ENCODE measurements around the gene CLEC2D. TPM values are rescaled to one million over a fixed set of nuclear protein-coding genes. Genes with fewer than 3 reads are reported as not detected.
A peak's percentile ranks its signal among the peaks of the same experiment; 100 is the strongest.

CLEC2D gene
- total and polyA plus RNA-seq, 2 donors (not counting 1 experiment from before 2014, with no cell fraction given) = 158 to 426 TPM

- Histone ChIP-seq H3K79me2 (ENCODE audit: control insufficient read depth, insufficient read depth, low read length) (peaks cover 51% of the 10 kb centered on the region), H3K4me1 (ENCODE audit: control insufficient read depth in 2 of 2, insufficient read depth in 2 of 2, low read length in 2 of 2) (peaks cover 81 to 97% of the 10 kb centered on the region in 2 donors), H3K4me3 (ENCODE audit: control extremely low read depth in 1 of 5, extremely low read depth in 1 of 5, insufficient read depth in 1 of 5, low read depth in 2 of 5, low read length in 4 of 5) (no peak overlapping the region), H3K27me3 (replicated peaks in 1 of 4; ENCODE audit: control extremely low read depth in 1 of 4, control insufficient read depth in 3 of 4, insufficient read depth in 4 of 4, low read length in 3 of 4) (no peaks in the 10 kb centered on the region), H3K9ac (ENCODE audit: low read length) (no peak overlapping the region), H2AFZ (ENCODE audit: insufficient read depth, low read depth, low read length, poor library complexity, severe bottlenecking) (no peak overlapping the region), H3K27ac (ENCODE audit: low read length in 2 of 2) (peak overlapping the region; percentile 4 to 91), H3K4me2 (replicated peaks; ENCODE audit: low read depth, low read length, poor library complexity, severe bottlenecking) (peak overlapping the region; percentile 33), H3K9me3 (ENCODE audit: control extremely low read depth in 1 of 3, control insufficient read depth in 2 of 3, insufficient read depth in 1 of 3, low read length in 2 of 3) (peaks cover 0 to 8% (median 0%) of the 10 kb centered on the region in 3 donors), H3K36me3 (replicated peaks in 1 of 2; ENCODE audit: control extremely low read depth in 1 of 2, control insufficient read depth in 1 of 2, extremely low read depth in 1 of 2, insufficient read depth in 2 of 2, low read length in 1 of 2) (no peaks in the 10 kb centered on the region), H4K20me1 (ENCODE audit: control insufficient read depth, insufficient read depth, low read length, poor library complexity, severe bottlenecking) (no peaks in the 10 kb centered on the region)
- Mint-ChIP-seq H3K9me3 (ENCODE audit: insufficient read depth) (no peaks in the 10 kb centered on the region), H3K4me3 (peak overlapping the region; percentile 20), H3K4me1 (peaks cover 89% of the 10 kb centered on the region), H3K27me3 (no peaks in the 10 kb centered on the region), H3K27ac (peak overlapping the region; percentile 80)
- WGBS (ENCODE audit: insufficient coverage) = 78% methylated on average over 1 of the region's 1 CpG
- ChIA-PET POLR2A (no interaction called here), CTCF (interaction anchor here (3.4 kb wide), 1 partner anchor 11 kb away, joined by 28 read pairs; no protein-coding TSS in a partner anchor)
- ATAC-seq (ENCODE audit: low read depth) = no peak
- no peak for DNase-seq
- TF ChIP-seq CTCF (IDR thresholded peaks at IDR 0.05) (no peak), EZH2 (IDR thresholded peaks at IDR 0.05; ENCODE audit: borderline replicate concordance, insufficient read depth, low read depth, low read length, poor library complexity, severe bottlenecking) (no peak)
- intact Hi-C loops (cut with micrococcal nuclease) = loop anchor here (2.0 kb wide), 1 partner anchor 17 kb away; no protein-coding TSS in a partner anchor
Measured at GRCh38 chr12:9719790-9720189, 50.3 kb downstream of the CLEC2D start.

- no peaks in the 10 kb centered on the region for H3K9me3 Mint-ChIP-seq (ENCODE audit: insufficient read depth)
- no peaks in the 10 kb centered on the region for H3K27me3 Mint-ChIP-seq
- peak overlapping the region; percentile 88 to 91 for H3K27ac ChIP-seq (ENCODE audit: low read length in 2 of 2)
- POLR2A ChIA-PET = interaction anchor here (0.7 to 2.5 kb wide), 8 partner anchors 10 to 73 kb away, joined by 3 to 20 read pairs (median 6); partner anchors contain the start of gene CLEC2D
- no peak overlapping the region for H2AFZ ChIP-seq (ENCODE audit: insufficient read depth, low read depth, low read length, poor library complexity, severe bottlenecking)
- H3K4me3 ChIP-seq (ENCODE audit: control extremely low read depth in 1 of 5, extremely low read depth in 1 of 5, insufficient read depth in 1 of 5, low read depth in 2 of 5, low read length in 4 of 5) = peak overlapping the region in 1 of 5 experiments; percentile 43
- CTCF ChIA-PET = interaction anchor here (0.6 to 3.4 kb wide), 24 partner anchors 7 to 87 kb away, joined by 3 to 28 read pairs (median 5); partner anchors contain the start of genes CLEC2D and CLECL1
- peak overlapping the region; percentile 60 for H3K4me3 Mint-ChIP-seq
- ATAC-seq (ENCODE audit: low read depth) (peak; percentile 89), DNase-seq (peak; percentile 85)
- intact Hi-C loops (cut with micrococcal nuclease) = loop anchor here (1.0 to 2.0 kb wide), 3 partner anchors 8 to 15 kb away; no protein-coding TSS in a partner anchor
- H3K4me1 Mint-ChIP-seq = peaks cover 86% of the 10 kb centered on the region
- H3K27ac Mint-ChIP-seq = peak overlapping the region; percentile 85
- peaks cover 0 to 8% (median 0%) of the 10 kb centered on the region in 3 donors for H3K9me3 ChIP-seq (ENCODE audit: control extremely low read depth in 1 of 3, control insufficient read depth in 2 of 3, insufficient read depth in 1 of 3, low read length in 2 of 3)
- H3K9ac ChIP-seq (ENCODE audit: low read length) = peak overlapping the region; percentile 36
- peaks cover 64% of the 10 kb centered on the region for H3K79me2 ChIP-seq (ENCODE audit: control insufficient read depth, insufficient read depth, low read length)
- WGBS (ENCODE audit: insufficient coverage) = no CpG with 5 or more reads among the region's 5 CpGs
- peaks cover 71 to 94% of the 10 kb centered on the region in 2 donors for H3K4me1 ChIP-seq (ENCODE audit: control insufficient read depth in 2 of 2, insufficient read depth in 2 of 2, low read length in 2 of 2)
- H3K4me2 ChIP-seq (replicated peaks; ENCODE audit: low read depth, low read length, poor library complexity, severe bottlenecking) = peak overlapping the region; percentile 64
- H3K27me3 ChIP-seq (replicated peaks in 1 of 4; ENCODE audit: control extremely low read depth in 1 of 4, control insufficient read depth in 3 of 4, insufficient read depth in 4 of 4, low read length in 3 of 4) = no peaks in the 10 kb centered on the region
- no peaks in the 10 kb centered on the region for H4K20me1 ChIP-seq (ENCODE audit: control insufficient read depth, insufficient read depth, low read length, poor library complexity, severe bottlenecking)
- H3K36me3 ChIP-seq (replicated peaks in 1 of 2; ENCODE audit: control extremely low read depth in 1 of 2, control insufficient read depth in 1 of 2, extremely low read depth in 1 of 2, insufficient read depth in 2 of 2, low read length in 1 of 2) = no peaks in the 10 kb centered on the region
- TF ChIP-seq EZH2 (IDR thresholded peaks at IDR 0.05; ENCODE audit: borderline replicate concordance, insufficient read depth, low read depth, low read length, poor library complexity, severe bottlenecking) = no peak
- TF ChIP-seq CTCF (IDR thresholded peaks at IDR 0.05) = no peak
Measured at GRCh38 chr12:9721394-9722092, 52.0 kb downstream of the CLEC2D start.
